ENCODE data around the gene SNAPIN.

Gene SNAPIN

GRCh38 chr1:153627715-153628626 lies 30.5 kb upstream of the SNAPIN start, which contains the start of gene S100A1:
Gene S100A1 (plus strand): TSS chr1:153628434. CDS start chr1:153630522, 2,088 bp downstream.
- H3K4me3 ChIP-seq (ENCODE audit: low read length): peak within 1 kb of the TSS; percentile 75
- peak within 1 kb of the TSS; percentile 5; the same call in 1 of the 2 replicates for H3K27ac ChIP-seq (ENCODE audit: low read length)
- no peak; the same call in none of the 2 replicates for TF ChIP-seq CTCF (IDR thresholded peaks at IDR 0.05; ENCODE audit: low read depth, low read length)
- TF ChIP-seq EZH2phosphoT487 (IDR thresholded peaks at IDR 0.05; ENCODE audit: low read depth): no peak
- peaks cover 4% of the 10 kb centered on the region for H3K36me3 ChIP-seq (replicated peaks; ENCODE audit: low read depth, low read length)
- no peaks in the 10 kb centered on the region for H3K9me3 ChIP-seq (ENCODE audit: insufficient read depth, low read length)
- H3K9ac ChIP-seq (ENCODE audit: low read length): peak within 1 kb of the TSS; percentile 69
- H3K79me2 ChIP-seq (ENCODE audit: low read length): no peaks in the 10 kb centered on the region
- no peaks in the 10 kb centered on the region for H4K20me1 ChIP-seq (ENCODE audit: insufficient read depth, low read length)
- no peaks in the 10 kb centered on the region for H3K27me3 ChIP-seq (ENCODE audit: low read depth, low read length)
- peaks cover 28% of the 10 kb centered on the region for H3K4me1 ChIP-seq (ENCODE audit: low read length)
- peak within 1 kb of the TSS; percentile 49 for H2AFZ ChIP-seq (ENCODE audit: low read depth, low read length)
- H3K4me2 ChIP-seq (ENCODE audit: low read length): peak within 1 kb of the TSS; percentile 81

- Histone ChIP-seq H3K4me3 (ENCODE audit: low read length) (no peak overlapping the region), H3K36me3 (replicated peaks; ENCODE audit: low read depth, low read length) (peaks cover 4% of the 10 kb centered on the region), H3K79me2 (ENCODE audit: low read length) (no peaks in the 10 kb centered on the region), H3K9ac (ENCODE audit: low read length) (no peak overlapping the region), H3K4me2 (ENCODE audit: low read length) (no peak overlapping the region), H3K27me3 (ENCODE audit: low read depth, low read length) (no peaks in the 10 kb centered on the region), H2AFZ (ENCODE audit: low read depth, low read length) (no peak overlapping the region), H3K9me3 (ENCODE audit: insufficient read depth, low read length) (no peaks in the 10 kb centered on the region), H3K27ac (ENCODE audit: low read length) (no peak overlapping the region), H4K20me1 (ENCODE audit: insufficient read depth, low read length) (no peaks in the 10 kb centered on the region), H3K4me1 (ENCODE audit: low read length) (peaks cover 26% of the 10 kb centered on the region)
- TF ChIP-seq CTCF (IDR thresholded peaks at IDR 0.05; ENCODE audit: low read depth, low read length) (no peak), EZH2phosphoT487 (IDR thresholded peaks at IDR 0.05; ENCODE audit: low read depth) (no peak)
Measured at GRCh38 chr1:153628638-153629342, 29.7 kb upstream of the SNAPIN start.

- Histone ChIP-seq H3K79me2 (ENCODE audit: low read length) (peaks cover 4% of the 10 kb centered on the region), H3K9me3 (ENCODE audit: insufficient read depth, low read length) (no peaks in the 10 kb centered on the region), H3K27ac (ENCODE audit: low read length) (no peak overlapping the region), H3K9ac (ENCODE audit: low read length) (no peak overlapping the region), H2AFZ (ENCODE audit: low read depth, low read length) (no peak overlapping the region), H3K4me2 (ENCODE audit: low read length) (no peak overlapping the region), H4K20me1 (ENCODE audit: insufficient read depth, low read length) (no peaks in the 10 kb centered on the region), H3K36me3 (replicated peaks; ENCODE audit: low read depth, low read length) (peaks cover 4% of the 10 kb centered on the region), H3K4me3 (ENCODE audit: low read length) (no peak overlapping the region), H3K4me1 (ENCODE audit: low read length) (peaks cover 25% of the 10 kb centered on the region), H3K27me3 (ENCODE audit: low read depth, low read length) (no peaks in the 10 kb centered on the region)
- TF ChIP-seq CTCF (IDR thresholded peaks at IDR 0.05; ENCODE audit: low read depth, low read length): no peak
- no peak for TF ChIP-seq EZH2phosphoT487 (IDR thresholded peaks at IDR 0.05; ENCODE audit: low read depth)
Measured at GRCh38 chr1:153629343-153629665, 29.2 kb upstream of the SNAPIN start.

GRCh38 chr1:153629971-153630370 lies 28.5 kb upstream of the SNAPIN start:
- Histone ChIP-seq H3K79me2 (ENCODE audit: low read length) (peaks cover 11% of the 10 kb centered on the region), H3K4me3 (ENCODE audit: low read length) (no peak overlapping the region), H3K4me1 (ENCODE audit: low read length) (peaks cover 25% of the 10 kb centered on the region), H2AFZ (ENCODE audit: low read depth, low read length) (no peak overlapping the region), H3K4me2 (ENCODE audit: low read length) (no peak overlapping the region), H4K20me1 (ENCODE audit: insufficient read depth, low read length) (no peaks in the 10 kb centered on the region), H3K36me3 (replicated peaks; ENCODE audit: low read depth, low read length) (peaks cover 4% of the 10 kb centered on the region), H3K27ac (ENCODE audit: low read length) (no peak overlapping the region), H3K27me3 (ENCODE audit: low read depth, low read length) (no peaks in the 10 kb centered on the region), H3K9me3 (ENCODE audit: insufficient read depth, low read length) (no peaks in the 10 kb centered on the region), H3K9ac (ENCODE audit: low read length) (no peak overlapping the region)
- TF ChIP-seq CTCF (IDR thresholded peaks at IDR 0.05; ENCODE audit: low read depth, low read length): no peak
- TF ChIP-seq EZH2phosphoT487 (IDR thresholded peaks at IDR 0.05; ENCODE audit: low read depth): no peak

All from OCI-LY3 (cell line).